Fibroblast of skin of abdomen (primary cell): ENCODE measurements around the gene CDKAL1.

ENCODE experiments used
- DNase-seq: peaks from one replicate; pipeline ENCODE4 v3.0.0-alpha.2; 2013

CDKAL1 gene

DNA sequence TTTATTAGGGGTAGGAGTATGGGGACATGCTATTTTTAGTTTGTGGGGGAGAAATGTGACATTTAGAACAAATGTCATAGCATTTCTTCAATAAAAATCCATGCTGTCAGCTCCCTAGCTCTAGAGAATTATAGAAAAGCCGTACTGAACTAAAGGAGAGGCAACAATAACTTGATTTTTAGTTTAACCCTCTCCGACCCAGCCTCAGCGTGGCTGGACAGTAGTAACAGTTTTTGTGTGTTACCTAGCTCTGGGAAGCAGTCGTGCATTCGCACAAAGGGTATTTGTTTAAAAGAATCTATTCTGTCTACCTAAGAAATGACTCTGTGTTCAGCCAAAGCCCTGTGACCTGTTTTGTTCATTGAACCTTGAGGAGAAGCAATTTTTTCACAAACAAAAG is 616.9 kb downstream of the CDKAL1 start:
- no peak for DNase-seq

DNA sequence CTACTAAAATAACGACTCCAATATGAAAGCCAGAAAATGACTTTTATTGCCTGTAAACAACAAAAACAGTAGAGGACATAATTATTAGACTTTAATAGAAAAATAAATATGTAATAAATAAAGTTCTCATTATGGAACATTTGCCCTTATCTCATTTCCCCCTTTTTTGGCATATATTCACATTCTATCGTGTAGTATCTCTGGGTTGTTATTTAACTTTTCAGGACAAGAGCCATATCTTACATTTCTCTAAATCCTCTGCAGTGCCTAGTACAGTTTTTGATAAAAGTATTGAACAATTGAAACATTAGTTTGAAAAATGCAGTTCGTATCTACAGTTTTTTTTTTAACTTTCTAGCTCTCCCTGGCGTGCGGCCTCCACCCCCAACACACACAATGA is 617.3 kb downstream of the CDKAL1 start:
- DNase-seq, result no peak

DNA sequence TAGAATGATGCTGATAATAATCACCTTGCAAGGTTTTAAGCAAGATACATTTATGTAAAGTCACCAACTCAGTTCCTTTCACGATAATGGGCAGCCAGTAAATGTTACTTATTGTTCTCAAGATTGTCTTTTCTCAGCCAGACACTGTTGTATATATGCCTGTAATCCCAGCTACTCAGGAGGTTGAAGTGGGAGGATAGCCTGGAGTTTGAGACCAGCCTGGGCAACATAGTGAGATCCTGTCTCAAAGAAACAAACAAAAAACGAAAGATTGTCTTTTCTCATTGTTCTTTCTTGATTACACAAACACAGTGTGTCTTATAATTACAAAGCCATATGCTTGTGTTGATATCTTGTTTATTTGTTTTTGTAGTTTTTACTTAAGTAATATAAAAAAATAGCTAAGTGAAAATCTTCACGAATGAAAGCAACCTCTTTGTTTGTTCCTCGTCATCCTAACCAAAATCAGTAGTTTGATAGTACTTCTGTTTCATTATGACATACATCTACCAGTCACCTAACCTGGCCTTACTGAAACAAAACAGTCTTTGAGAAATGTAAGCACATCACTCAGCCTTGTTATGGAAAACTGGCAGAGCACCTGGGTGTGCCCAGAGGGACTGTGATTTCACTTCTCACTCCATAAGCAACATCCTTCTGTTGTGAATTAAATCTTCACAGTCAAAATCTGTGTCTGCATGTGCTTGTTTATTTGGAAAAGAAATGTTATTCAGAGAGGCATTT is 623.1 kb downstream of the CDKAL1 start:
- no peak for DNase-seq

DNA sequence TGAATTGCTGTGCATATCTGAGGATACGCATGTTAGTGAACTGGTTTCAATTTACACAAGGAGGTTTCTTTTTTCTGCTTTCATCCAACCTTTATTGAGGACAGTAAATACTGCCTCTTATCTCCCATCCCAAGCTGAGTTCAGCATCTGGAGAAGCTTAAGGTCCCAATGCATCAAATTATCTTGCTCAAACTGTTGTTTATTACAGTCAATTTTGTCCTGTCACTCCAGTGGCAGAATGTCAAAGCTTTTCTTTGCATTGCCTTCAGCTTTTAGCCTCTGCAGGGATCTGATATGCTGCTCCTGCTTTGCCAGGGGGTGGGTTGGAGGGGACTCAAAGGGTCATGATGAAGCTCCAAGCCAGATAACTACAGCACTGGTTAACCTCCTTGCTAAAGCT is 623.9 kb downstream of the CDKAL1 start:
- no peak for DNase-seq

DNA sequence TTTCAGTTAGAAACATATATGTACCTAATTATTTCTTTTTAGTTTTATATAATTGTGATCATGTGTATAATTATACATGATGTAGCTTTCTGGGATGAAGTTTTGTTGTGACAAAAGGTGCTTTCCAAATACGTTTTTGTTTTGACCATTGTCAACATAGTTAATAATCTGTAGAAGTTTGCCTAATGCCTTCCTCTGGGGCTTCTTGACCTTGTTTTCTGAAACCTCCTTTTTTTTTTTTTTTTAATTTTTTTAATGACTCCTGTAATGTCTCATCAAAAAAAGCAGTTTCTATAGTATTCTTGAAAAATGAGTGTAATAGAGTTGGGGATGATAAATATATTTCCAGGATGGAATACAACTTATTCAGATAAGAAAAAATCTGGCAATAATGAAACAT is 624.6 kb downstream of the CDKAL1 start:
- DNase-seq, result no peak

DNA sequence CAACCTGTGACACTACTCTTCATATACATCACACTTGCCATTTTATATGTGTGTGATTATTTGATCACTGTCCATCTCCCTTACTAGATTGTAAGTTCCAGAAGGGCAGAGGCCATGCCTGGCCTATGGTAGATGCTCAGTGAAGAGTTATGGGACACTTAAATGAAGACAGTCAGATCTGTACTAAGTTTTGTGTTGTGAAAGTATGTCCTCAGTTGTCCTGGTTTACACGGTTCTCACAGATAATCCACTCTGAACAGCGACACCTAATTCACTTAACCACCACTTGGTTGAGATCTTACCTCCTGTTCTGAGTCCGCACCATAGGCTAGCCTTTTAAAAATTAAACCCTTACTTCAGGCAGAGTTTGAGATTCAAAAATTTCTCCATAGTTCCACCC is 625.2 kb downstream of the CDKAL1 start:
- no peak for DNase-seq

DNA sequence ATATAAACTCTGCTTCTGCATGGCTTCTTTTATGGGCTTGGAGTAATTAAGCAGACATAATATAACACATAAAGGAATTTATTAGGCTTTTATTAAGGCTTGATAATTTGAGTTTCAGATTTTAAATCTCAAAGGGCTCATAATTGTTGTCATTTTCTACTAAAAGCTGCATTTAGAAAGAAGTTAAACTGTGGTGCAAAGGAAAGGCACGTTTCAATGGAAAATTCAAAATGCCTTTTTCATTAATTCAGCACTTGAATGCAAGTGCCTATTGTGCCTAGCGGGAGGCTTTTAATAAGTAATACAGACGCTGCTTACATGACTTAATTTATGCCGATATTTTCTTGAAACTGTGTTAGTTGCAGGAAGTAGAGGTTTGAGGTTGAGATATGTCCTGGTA is 627.5 kb downstream of the CDKAL1 start:
- no peak for DNase-seq

DNA sequence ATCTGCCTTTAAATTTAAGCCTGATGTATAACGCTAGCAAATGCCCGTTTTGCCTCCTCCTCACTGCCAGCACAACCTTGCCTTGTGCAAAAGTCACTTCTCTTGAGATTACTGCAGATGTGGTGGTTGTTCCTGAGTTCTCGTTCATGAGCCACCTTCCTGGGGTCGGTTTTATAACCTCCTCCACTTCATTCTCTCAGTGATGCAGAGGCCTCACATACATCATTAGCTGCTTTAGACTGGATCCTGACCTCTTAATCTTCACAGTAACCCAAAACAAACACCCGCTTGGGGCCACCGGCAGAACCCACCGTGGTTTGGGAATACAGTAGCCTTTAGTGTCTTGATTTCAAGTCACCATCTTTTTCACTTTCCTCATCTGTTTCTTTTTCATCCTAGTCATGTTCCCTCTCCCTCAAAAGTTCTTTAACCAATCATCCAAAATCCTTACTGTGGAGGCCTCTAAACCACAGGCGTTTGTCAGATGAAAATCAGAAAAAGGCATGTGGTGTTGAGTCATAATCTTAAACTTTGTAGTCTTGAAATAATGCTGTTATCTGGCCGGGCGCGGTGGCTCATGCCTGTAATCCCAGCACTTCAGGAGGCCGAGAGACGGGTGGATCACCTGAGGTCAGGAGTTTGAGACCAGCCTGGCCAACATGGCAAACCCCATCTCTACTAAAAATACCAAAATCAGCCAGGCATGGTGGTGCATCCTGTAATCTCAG is 629.0 kb downstream of the CDKAL1 start:
- peak; percentile 83 for DNase-seq

DNA sequence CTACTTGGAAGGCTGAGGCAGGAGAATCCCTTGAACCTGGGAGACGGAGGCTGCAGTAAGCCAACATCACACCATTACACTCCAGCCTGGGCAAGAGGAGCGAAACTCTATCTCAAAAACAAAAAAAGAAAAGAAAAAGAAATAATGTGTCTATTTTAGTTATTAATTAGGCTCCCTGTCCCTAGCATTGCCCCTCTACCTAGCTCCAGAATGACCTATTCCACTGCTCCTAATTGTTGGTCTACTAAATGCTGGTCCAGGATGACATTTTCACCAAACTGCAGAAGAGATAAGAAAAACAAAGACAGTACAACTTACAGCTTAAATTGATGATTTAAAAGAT is 629.6 kb downstream of the CDKAL1 start:
- no peak for DNase-seq

DNA sequence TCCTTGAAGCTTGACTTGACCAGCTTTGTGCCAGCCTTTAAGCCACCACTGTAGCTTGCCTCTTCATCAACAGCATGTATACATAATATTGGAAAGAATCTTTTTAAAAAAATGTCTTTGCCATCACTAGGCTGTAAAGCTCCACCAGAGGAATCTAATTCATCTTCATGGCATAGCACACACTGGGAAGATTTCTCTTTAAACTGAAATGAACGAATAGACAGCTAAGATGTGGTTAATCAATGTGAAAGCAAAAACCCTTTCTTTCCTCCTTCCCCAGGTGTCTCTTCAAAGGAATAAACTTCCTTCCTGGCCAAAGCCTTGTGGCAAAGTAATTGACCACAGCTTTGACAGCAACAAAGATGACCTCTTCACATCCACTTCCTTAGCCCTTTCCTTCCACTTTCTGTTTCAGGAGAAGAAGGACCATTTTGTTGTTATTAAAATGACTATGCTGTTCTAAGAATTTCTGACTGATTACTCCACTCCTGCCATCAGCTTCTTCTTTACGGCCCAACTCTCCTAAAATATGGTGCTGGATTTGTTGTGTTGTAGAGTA is 630.6 kb downstream of the CDKAL1 start:
- DNase-seq, result no peak

DNA sequence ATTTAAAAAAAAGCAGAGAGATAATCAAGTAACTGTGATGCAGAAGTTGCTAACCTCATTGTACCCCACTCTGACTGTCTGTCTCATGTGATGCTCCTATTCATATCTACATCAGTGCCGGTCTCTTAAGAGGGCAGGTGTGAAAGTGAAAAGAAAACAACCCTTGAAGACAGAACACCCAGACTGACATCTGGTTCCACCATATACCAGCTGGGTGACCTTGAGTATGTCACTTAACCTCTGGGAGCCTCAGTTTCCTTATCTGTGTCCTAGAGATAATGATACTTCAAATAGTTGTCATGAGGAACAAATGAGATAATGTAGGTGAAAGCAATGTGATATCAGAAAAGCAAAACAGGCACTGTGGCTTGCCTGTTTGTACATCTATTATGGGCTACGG is 632.5 kb downstream of the CDKAL1 start:
- no peak for DNase-seq

DNA sequence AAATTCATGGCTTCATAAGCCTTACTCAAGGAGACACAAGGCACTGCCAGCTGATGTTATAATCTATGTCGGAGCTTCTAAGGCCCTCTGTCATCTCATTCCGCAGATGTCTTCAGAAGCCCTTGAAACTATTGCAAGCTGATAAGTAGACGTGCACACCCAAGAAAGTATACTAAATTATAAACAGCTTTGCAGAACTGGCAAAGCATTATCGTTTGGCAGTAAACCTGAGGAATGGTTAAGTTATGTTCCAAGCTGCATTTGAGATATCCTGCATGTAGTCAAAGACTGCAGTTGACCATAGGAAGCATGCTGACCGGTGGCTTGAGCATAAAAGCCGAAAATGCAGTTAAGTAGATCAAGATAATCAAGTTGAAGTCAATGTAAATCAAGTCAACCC is 633.5 kb downstream of the CDKAL1 start:
- no peak for DNase-seq

DNA sequence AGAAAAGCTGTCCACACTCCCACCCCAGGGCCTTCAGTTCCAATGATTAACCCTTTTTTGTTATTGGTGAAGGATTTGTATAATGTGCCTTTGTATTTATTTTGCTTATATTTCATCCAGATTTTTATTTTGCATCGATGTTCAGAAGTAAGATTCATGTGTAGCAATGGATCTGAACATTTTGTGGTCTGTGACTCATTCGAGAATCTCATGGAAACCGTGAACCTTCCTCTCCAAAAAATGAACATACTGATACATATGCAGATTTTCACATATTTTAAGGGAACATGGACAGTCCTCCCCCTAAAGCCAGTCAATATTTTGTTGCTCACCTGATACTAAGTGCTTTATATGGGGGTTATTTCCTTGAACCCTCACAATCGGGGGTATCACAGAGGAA is 637.5 kb downstream of the CDKAL1 start:
- DNase-seq, result no peak

DNA sequence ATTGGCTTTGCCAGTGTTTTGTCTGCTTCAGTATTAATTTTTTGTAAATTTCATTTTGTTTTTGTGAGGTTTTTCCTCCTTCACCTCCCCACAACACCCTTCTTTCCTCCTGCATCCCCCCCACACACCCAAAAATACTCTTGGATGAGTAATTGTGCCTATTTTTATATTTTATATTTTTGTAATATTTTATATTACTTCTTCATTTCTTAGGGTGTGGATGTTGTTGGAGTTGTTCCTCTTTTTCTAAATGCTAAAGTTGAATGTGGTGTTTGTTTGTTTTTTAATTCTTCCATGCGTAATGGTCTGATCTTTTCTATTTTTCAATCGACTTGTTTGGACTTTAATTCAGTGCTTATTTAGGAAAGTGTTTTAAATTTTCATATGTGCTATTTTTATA is 638.8 kb downstream of the CDKAL1 start:
- DNase-seq, result no peak

DNA sequence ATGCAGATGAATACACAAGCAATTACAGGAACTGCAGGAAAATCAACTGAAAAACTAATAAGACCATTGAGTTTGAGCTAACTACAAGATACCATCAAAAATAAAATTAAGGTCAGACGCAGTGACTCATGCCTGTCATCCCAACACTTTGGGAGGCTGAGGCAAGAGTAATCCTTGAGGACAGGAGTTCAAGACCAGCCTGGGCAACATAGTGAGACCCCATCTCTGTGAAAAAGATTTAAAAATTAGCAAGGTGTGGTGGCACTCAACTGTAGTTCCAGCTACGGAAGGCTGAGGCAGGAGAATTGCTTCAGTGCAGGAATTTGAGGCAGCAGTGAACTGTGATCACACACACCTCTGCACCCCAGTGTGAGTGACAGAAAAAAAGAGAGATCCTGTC is 639.4 kb downstream of the CDKAL1 start:
- DNase-seq, result no peak

DNA sequence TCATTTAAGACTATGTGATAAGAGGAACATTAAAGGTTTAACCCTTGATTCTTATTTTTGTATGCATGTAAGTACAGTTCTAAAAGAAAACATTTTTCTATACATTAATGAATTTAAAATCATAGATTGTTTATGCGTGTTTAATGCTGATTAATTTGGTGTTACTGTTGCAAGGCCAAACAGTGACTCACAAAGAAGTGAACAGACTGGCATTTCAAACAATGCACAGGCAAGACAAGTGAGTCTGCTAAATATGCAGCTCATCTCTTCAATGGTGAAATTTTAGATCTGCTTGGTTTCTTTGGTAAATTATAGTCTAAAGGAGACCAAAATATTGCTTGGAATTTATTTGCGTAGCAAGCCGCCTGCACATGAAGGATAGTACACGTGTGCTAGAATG is 641.9 kb downstream of the CDKAL1 start:
- no peak for DNase-seq

DNA sequence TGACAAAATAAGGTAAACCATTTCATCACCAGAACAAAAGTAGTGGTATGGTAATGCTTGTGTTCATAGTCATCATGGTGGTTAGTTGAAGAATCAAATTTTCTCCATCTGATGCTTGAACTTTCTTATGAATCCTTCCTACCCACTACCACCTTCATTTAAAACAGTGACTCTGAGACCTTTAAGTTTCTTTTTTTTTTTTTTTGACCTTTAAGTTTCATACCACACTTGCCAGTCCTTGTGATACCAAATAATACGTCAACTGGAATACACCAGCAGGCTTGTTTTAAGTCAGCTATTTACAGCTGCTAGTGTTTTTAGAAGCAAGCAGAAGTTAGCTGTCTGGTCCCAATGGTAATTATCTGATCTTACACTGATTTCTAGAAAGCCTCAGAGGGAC is 645.9 kb downstream of the CDKAL1 start:
- DNase-seq, result no peak

DNA sequence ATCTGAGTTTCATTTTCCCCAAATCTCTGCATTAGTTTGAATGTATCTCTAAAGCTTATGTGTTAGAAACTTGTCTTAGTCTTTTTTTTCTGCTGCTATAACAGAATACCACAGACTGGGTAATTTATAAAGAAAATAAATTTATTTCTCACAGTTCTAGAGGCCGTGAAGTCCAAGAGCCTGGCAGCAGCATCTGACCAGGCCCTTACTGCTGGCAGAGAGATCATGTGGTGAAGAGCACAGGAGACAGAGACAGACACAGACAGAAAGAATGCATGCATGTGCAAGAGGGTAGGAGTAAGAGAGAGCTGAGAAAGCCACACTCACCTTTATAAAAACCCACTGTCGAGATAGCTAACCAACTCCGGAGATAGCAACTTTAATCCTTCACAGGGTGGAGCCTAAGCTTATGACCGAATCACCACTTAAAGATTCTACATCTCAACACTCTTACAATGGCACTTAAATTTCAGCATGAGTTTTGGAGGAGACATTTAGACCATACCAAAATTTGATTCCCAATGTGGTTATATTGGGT is 646.6 kb downstream of the CDKAL1 start:
- DNase-seq, result no peak

DNA sequence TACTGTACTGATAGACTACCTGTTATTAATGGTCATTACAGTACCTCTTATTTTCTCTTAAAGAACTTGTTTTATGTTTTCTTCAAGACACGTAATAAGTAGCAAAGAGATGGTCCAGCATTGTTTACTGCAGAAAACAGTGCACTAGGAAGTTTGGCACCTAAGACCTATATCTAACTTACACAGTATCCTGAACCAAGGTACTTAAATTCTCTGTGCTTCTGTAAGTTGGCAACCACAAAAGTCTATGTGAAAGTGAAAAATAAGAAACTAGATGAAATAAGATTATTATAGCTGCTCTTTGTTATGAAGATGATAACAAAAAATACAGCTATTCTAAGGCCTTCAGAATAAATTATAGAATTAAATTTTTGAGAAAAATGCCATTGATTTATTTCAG is 647.6 kb downstream of the CDKAL1 start:
- DNase-seq, result no peak

DNA sequence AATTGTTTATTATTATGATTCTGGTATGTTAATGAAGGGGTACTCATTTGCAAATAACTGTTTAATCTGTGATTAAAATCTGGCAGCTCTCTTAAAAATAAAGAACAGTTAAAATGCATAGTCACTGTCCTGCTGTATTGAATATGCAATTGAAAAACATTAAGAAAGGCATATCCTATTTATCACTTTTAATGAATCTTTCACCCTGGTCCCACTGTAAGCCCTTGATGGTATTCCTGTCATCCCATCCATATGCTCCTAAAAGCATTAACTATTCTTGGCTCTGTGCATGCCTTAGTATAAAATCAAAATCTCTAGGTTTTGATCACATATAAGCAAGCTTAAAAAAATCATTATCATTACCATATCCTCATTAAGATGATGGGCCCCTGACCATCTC is 648.3 kb downstream of the CDKAL1 start:
- DNase-seq, result no peak

DNA sequence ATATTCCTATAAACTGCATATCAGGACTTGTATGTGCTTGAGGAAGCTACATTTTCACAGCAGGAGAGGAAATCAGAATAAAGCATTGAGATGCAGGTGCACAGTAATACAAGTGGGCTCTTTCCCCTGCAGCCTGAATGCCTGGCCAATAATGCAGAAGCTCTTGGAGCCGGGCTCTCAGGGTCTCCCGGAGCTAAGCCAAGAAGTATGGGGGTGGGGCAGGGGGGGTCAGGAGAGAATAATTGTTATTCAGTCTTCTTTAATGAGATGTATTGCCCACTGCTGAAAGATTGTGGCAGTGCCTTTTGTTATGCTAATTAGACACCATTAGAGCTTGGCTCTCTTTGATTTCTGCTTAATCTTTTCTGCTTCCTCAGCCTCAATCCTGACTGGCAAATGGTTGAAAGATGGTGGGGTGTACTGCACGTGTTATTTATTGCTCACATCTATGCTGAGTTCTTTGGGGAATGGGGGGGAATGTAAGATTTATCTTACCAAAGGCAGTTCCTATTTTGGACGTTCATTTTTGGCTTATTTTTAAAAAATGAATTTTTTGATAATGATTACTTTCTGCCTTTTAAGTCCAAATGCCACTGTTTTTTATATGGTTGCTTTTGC is 651.7 kb downstream of the CDKAL1 start:
- no peak for DNase-seq

DNA sequence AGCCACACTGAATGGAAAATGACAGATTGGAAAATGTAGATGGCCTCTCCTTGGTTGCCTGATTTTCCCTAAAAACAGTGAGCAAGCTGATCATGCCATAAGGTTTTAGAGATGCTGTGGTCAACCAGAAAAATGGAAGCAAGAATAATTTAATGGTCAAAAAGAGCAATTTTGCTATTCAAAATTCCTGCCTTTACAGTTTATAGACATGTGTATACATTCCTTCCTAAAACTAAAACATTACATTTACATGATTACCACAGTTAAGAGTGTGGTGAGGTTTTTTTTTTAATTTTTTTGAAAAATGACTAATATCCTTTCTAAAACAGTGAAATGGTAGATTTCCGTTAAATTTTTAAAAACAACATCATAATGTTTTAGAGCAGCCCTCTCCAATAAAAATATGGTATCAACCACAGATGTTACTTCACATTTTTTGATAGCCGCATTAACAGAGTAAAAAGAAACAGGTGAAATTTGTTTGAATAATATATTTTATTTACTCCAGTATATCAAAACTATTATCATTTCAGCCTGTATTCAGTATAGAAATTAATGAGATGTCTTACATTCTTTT is 652.3 kb downstream of the CDKAL1 start:
- DNase-seq, result peak; percentile 43

DNA sequence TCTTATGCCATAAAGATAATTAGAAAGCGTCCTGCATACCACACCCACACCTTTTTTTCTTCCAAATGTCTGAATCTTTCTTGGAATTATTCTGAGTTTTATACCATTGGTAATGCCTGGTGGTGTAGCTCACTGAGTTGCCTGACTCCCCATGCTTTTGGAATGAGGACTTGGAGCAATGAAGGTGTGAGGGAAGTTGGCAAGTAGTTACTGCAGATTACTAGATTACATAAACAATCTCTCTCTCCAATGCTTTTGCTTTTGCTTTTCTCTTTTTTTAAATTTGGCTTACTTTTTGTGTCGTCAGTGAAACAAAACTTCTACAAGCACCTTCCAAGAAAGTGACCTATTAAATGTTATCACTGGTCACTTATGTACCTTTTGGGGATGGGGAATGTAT is 653.2 kb downstream of the CDKAL1 start:
- DNase-seq, result no peak
